ENCODE results near the gene FOXN4. TPM values are rescaled to one million over a fixed set of nuclear protein-coding genes. Genes with fewer than 3 reads are reported as not detected.

The FOXN4 gene
- polyA plus RNA-seq, 1 donor (not counting 4 experiments of a cell fraction or from before 2014, with no cell fraction given): not detected

GRCh38 chr12:109307051-109307450 lies 2.0 kb downstream of the FOXN4 start:
- H3K9ac ChIP-seq (ENCODE audit: control insufficient read depth, extremely low read depth, insufficient read depth, low read length): no peak overlapping the region
- TF ChIP-seq CTCF (optimal IDR thresholded peaks at IDR 0.05 in 1 of 3, IDR thresholded peaks at IDR 0.05 in 1 of 3, conservative IDR thresholded peaks at IDR 0.05 in 1 of 3; ENCODE audit: extremely low read depth in 1 of 3, insufficient read depth in 2 of 3, low read length in 3 of 3) (no peak), EZH2 (IDR thresholded peaks at IDR 0.05; ENCODE audit: low read length) (no peak)
- H3K4me3 ChIP-seq (ENCODE audit: control insufficient read depth in 2 of 3, extremely low read depth in 1 of 3, insufficient read depth in 2 of 3, low read depth in 1 of 3, low read length in 3 of 3): no peak overlapping the region
- no peak for FAIRE-seq
- H3K36me3 ChIP-seq (ENCODE audit: control insufficient read depth in 2 of 2, extremely low read depth in 1 of 2, insufficient read depth in 2 of 2, low read length in 2 of 2): no peaks in the 10 kb centered on the region
- H3K27ac ChIP-seq (ENCODE audit: control insufficient read depth, insufficient read depth, low read length): no peak overlapping the region
- no peaks in the 10 kb centered on the region for H3K79me2 ChIP-seq (ENCODE audit: control insufficient read depth, insufficient read depth, low read length)
- no peak overlapping the region for H2AFZ ChIP-seq (ENCODE audit: control insufficient read depth, low read length)
- dilution Hi-C loops (cut with MboI; ENCODE audit: extremely low pct_ligation_motif_present, low sequenced_read_pairs): no loop called here
- no peaks in the 10 kb centered on the region for H3K9me3 ChIP-seq (ENCODE audit: control insufficient read depth, low read depth, low read length)
- H3K27me3 ChIP-seq (ENCODE audit: control insufficient read depth, extremely low read depth, insufficient read depth, low read length): peaks cover 56% of the 10 kb centered on the region
- H3K9me1 ChIP-seq (ENCODE audit: control insufficient read depth, extremely low read depth, insufficient read depth, low read length): peaks cover under 1% of the 10 kb centered on the region
- no peak overlapping the region for H3K4me2 ChIP-seq (ENCODE audit: control insufficient read depth, extremely low read depth, insufficient read depth, low read depth, low read length)
- H3K4me1 ChIP-seq (ENCODE audit: control insufficient read depth, extremely low read depth, insufficient read depth, low read length): peaks cover 8% of the 10 kb centered on the region
- no peaks in the 10 kb centered on the region for H4K20me1 ChIP-seq (ENCODE audit: control insufficient read depth, extremely low read depth, insufficient read depth, low read length)
- no peak for DNase-seq (ENCODE audit: low read depth, low spot score)

DNA sequence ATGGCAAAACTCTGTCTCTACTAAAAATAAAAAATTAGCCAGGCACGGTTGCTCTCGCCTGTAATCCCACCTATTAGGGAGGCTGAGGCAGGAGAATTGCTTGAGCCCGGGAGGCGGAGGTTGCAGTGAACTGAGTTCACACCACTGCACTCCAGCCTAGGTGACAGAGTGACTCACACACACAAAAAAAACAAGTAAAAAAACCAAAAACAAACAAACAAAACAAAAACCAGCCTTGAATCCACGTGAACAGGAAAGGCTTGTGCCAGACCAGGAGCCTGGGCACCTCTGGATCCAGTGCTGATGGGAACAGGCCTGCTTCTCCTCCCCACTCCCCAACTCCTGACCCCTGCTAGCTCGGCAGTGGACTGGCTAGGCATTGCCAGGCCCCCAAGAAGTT lies 3.5 kb downstream of the FOXN4 start:
- Histone ChIP-seq H3K4me1 (ENCODE audit: control insufficient read depth, extremely low read depth, insufficient read depth, low read length) (peaks cover 11% of the 10 kb centered on the region), H3K9ac (ENCODE audit: control insufficient read depth, extremely low read depth, insufficient read depth, low read length) (no peak overlapping the region), H3K4me2 (ENCODE audit: control insufficient read depth, extremely low read depth, insufficient read depth, low read depth, low read length) (no peak overlapping the region), H3K27me3 (ENCODE audit: control insufficient read depth, extremely low read depth, insufficient read depth, low read length) (peaks cover 41% of the 10 kb centered on the region), H3K9me1 (ENCODE audit: control insufficient read depth, extremely low read depth, insufficient read depth, low read length) (peaks cover 3% of the 10 kb centered on the region), H3K36me3 (ENCODE audit: control insufficient read depth in 2 of 2, extremely low read depth in 1 of 2, insufficient read depth in 2 of 2, low read length in 2 of 2) (no peaks in the 10 kb centered on the region), H4K20me1 (ENCODE audit: control insufficient read depth, extremely low read depth, insufficient read depth, low read length) (no peaks in the 10 kb centered on the region), H2AFZ (ENCODE audit: control insufficient read depth, low read length) (no peak overlapping the region), H3K9me3 (ENCODE audit: control insufficient read depth, low read depth, low read length) (no peaks in the 10 kb centered on the region), H3K27ac (ENCODE audit: control insufficient read depth, insufficient read depth, low read length) (no peak overlapping the region), H3K4me3 (ENCODE audit: control insufficient read depth in 2 of 3, extremely low read depth in 1 of 3, insufficient read depth in 2 of 3, low read depth in 1 of 3, low read length in 3 of 3) (no peak overlapping the region), H3K79me2 (ENCODE audit: control insufficient read depth, insufficient read depth, low read length) (no peaks in the 10 kb centered on the region)
- DNase-seq (ENCODE audit: low read depth, low spot score) (no peak), FAIRE-seq (no peak)
- TF ChIP-seq EZH2 (IDR thresholded peaks at IDR 0.05; ENCODE audit: low read length): no peak
- no peak for TF ChIP-seq CTCF (optimal IDR thresholded peaks at IDR 0.05 in 1 of 3, IDR thresholded peaks at IDR 0.05 in 1 of 3, conservative IDR thresholded peaks at IDR 0.05 in 1 of 3; ENCODE audit: extremely low read depth in 1 of 3, insufficient read depth in 2 of 3, low read length in 3 of 3)
- dilution Hi-C loops (cut with MboI; ENCODE audit: extremely low pct_ligation_motif_present, low sequenced_read_pairs): no loop called here

Measured in keratinocyte (primary cell).